ENCODE data around the gene CES2.
A peak's percentile ranks its signal among the peaks of the same experiment; 100 is the strongest.
"Not testable (repeated sequence)": the region's sequence is repeated elsewhere in the genome, so short reads cannot be mapped to it uniquely, and the experiment has no call there.

Gene CES2

GRCh38 chr16:66955363-66956153 is 20.2 kb downstream of the CES2 start:
- DNase-seq: not testable (repeated sequence)

GRCh38 chr16:66956154-66956457 is 20.8 kb downstream of the CES2 start:
- not testable (repeated sequence) for DNase-seq

- no peak for DNase-seq
These were observed 23.8 kb downstream of the CES2 start for GRCh38 chr16:66958857-66959703.

- no peak for DNase-seq
These were observed 24.4 kb downstream of the CES2 start for GRCh38 chr16:66959704-66960161.

- DNase-seq: no peak
These were observed 25.0 kb downstream of the CES2 start for GRCh38 chr16:66960270-66960669.

- peak; percentile 26 for DNase-seq
These were observed 25.9 kb downstream of the CES2 start, which contains the start of gene CES3 for GRCh38 chr16:66961065-66961744. Gene CES3 (plus strand): TSS chr16:66961266. CDS start chr16:66961308, 42 bp downstream.

- DNase-seq: no peak
These were observed 26.6 kb downstream of the CES2 start for GRCh38 chr16:66961914-66962313.

- peak; percentile 17 for DNase-seq
These were observed 28.7 kb downstream of the CES2 start for GRCh38 chr16:66964049-66964448.

- DNase-seq: no peak
These were observed 33.5 kb downstream of the CES2 start for GRCh38 chr16:66968847-66969246.

- no peak for DNase-seq
These were observed 35.7 kb downstream of the CES2 start for GRCh38 chr16:66970775-66971720.

GRCh38 chr16:66972983-66973382 is 37.7 kb downstream of the CES2 start:
- DNase-seq: no peak

- DNase-seq: no peak
These were observed 38.4 kb downstream of the CES2 start for GRCh38 chr16:66973716-66974115.

- not testable (repeated sequence) for DNase-seq
These were observed 39.0 kb downstream of the CES2 start for GRCh38 chr16:66974156-66974931.

GRCh38 chr16:66974932-66975246 is 39.6 kb downstream of the CES2 start:
- not testable (repeated sequence) for DNase-seq

- no peak for DNase-seq
These were observed 40.1 kb downstream of the CES2 start for GRCh38 chr16:66975302-66975893.

- no peak for DNase-seq
These were observed 41.4 kb downstream of the CES2 start for GRCh38 chr16:66976746-66977145.

- DNase-seq: peak; percentile 76
These were observed 42.2 kb downstream of the CES2 start for GRCh38 chr16:66977341-66978113.

- no peak for DNase-seq
These were observed 43.8 kb downstream of the CES2 start for GRCh38 chr16:66979011-66979717.

- DNase-seq: no peak
These were observed 47.7 kb downstream of the CES2 start for GRCh38 chr16:66983033-66983432.

- DNase-seq: no peak
These were observed 49.6 kb downstream of the CES2 start for GRCh38 chr16:66984892-66985311.

All from NCI-H345 (cell line).